Skin of body (tissue), 3 donors: Measurements from ENCODE around the gene CAMKV. TPM values are rescaled to one million over a fixed set of nuclear protein-coding genes. Genes with fewer than 3 reads are reported as not detected.
"Not testable (repeated sequence)": the region's sequence is repeated elsewhere in the genome, so short reads cannot be mapped to it uniquely, and the experiment has no call there.

Experiments
- DNase-seq: peaks from one replicate; lab custom pipeline; 2025; lab: John Stamatoyannopoulos, UW
- small RNA-seq: library from RNA; depleted of rRNA; stranded (forward); fragments of <200 nt; gene quantifications from one replicate; pipeline ENCODE3, GENCODE V24; 2014; ENCODE audit warnings: low replicate concordance
- total RNA-seq: library from RNA; depleted of rRNA; stranded (reverse); fragments of >200 nt; gene quantifications from one replicate; pipeline ENCODE4 v1.2.3, GENCODE V29; 2014

The CAMKV gene
- total RNA-seq, 1 donor from 2014 or later, result 0.89 TPM

DNA sequence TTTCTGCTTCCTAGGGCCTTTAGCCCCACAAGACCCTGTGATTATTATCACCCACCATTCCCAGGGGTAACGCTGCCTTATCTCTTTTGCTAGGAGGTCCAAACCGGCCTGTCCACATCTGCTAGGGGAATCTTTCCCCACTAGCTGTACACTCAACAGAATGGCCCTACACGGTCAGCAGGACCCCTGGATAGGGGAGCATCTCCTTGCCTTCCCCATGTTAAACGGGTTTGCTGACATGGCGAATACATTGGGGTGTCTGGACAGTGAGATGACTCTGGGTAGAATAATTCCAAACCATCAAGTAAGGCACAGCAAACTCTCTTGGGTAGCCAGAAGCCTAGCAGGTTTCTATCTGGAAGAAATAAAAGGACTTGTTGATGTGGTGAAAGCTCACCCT is 14.0 kb downstream of the CAMKV start:
- no peak for DNase-seq

DNA sequence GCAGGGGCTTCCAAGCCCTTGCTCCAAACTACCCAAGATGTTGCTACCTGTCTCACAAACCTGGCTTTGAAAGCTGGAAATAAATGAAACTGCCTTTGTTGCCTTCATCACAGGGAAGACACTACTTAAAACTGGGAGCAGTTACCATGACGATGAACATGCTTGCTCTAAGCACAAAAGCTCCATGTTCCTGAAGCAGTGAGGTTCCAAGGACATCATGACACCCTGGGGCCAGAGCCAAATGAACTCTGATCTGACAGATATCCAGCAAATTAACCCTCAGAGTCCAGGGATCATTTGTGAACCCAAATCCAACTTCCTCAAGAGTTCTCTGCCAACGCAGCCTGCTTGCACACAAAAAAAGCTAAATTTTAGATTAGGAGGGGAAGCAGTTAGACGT is 24.0 kb downstream of the CAMKV start:
- no peak for DNase-seq

DNA sequence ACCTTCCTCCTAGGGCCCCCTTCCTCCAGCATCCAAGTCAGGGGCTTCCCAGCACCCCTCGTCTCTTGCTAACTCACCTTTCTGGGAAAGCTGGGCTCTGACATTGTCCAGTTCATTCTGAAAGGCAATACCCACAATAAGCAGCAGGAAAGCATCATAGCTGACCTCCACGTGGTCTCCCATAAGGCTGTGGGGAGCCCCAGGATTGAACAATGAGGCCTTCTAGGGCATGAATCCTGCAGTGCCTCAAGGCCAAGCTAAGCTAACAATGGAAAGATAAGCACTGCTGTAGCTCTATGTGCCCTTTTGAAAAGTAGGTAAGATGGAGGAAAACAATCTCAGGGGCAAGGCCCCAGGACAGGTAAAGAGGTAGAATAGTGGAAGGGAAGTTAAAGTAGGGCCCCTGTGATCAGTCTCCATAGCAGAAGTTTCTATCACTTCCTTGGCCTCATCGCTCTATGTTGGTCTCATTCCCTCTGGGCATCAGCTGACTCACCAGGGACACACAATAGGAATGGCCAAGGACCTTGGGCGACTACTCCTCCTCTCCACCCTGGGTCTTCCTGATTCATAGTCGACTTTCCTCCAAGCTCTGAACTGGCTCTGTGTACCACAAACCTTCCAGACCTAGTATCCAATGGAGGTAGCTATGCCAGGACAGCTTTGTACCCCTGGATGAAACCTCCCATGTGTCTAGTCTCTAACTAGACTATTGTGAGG is 25.1 kb downstream of the CAMKV start:
- no peak for DNase-seq

- DNase-seq, result no peak
Observed at GRCh38 chr3:49842843-49843517, 26.7 kb downstream of the CAMKV start.

DNA sequence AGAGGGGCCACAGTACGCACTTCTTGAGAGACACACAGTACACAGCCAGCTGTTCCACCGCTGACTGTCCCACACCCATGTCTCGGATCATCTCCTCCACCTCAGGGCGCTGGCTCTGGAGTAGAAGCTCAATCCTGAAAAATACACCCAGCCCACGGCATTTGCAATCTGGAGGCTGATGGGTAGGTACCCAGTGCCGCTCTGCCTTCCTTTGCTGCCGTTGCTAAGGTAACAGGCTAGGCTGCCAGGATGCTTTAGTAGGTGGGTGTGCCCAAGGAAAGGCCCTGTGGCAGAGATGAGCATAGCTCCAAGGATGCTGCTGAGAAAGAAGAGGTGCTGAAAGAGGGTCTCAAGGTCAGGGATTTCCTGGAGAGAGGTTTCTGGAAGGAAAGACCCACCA is 27.9 kb downstream of the CAMKV start:
- DNase-seq, result no peak

- DNase-seq, result no peak
Observed at GRCh38 chr3:49841126-49841696, 28.5 kb downstream of the CAMKV start.

DNA sequence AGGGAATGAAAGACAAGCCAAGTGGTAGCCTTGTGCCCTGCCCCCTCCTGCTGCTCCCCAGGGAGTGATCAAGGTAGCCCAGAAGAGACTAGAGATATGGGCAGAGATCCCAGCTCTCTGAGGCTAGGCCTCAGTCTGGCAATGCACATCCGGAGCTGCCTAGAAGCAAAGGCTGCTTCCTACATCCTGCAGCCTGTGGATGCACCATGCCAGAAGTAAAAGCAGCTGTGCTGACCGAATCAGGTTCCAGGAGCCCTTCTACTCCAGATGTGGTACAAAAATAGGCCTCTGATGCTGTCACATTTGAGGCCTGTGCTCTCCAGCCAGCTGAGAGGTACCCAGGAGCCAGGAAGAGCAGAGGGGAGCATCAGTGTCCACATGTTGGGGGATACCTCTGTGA is 29.3 kb downstream of the CAMKV start:
- peak; percentile 75 for DNase-seq

DNA sequence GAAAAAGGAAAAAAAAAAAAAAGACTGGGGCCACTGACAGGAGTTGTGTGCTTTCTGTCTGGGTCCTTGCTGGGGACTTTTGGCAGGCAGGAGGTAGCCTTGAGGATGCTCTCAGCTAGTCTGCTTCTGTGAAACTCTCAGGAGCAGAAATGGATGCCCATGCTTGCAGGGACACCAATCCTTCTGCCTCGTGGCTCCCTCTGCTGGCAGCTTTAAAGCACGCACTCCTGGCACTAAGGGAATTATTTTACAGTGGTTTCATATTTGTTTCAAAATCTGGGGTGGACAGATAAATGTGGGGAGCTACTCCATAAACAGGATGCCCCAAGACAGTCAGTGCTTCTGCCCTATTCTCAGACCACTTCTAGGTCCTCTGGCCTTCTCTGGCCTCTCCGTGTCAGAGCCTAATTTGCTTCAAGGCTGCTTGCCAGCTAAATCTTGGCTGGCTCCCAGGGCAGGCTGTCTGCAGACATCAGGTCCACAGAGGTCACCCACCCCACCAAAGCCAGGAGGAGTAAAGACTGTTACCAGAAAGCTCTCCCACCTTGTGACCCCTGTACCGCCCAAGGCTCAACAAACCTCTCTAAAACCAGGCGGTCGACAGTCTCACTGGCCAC is 30.4 kb downstream of the CAMKV start:
- peak; percentile 79 for DNase-seq

DNA sequence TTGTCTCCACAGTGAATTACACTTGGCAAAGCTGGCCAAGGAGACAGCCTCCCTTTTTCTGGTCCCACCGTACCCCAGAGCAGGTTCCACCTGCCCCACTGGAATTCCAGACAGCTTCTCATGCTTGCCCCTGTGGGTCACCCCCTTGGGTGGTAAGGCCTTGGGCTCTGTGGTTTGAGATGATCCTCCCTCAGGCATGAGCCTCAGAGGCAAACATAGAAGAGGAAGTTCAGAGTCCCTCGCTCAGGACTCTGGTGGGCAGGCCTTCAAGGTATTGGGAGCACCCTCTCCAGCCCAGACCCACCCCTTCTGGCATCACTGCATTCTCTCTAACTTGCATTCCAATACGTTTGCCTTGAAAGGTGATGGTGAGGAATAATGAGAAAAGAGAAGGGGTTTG is 38.4 kb downstream of the CAMKV start:
- no peak for DNase-seq

- no peak for DNase-seq
Observed at GRCh38 chr3:49826016-49826415, 43.7 kb downstream of the CAMKV start.

- not testable (repeated sequence) for DNase-seq
Observed at GRCh38 chr3:49823131-49823530, 46.6 kb downstream of the CAMKV start.

GRCh38 chr3:49813497-49814174 is 56.1 kb downstream of the CAMKV start, which contains the start of gene UBA7:
UBA7 (minus strand) TSS chr3:49813953; CDS start chr3:49813787, 166 bp downstream.
- peak; percentile 51 for DNase-seq

- no peak for DNase-seq
Observed at GRCh38 chr3:49812916-49813496, 56.7 kb downstream of the CAMKV start.

Small RNAs within 50 kb of the gene (small RNA-seq; reads per million reads assigned to genes)
- gene RN7SL217P, result not detected

Other genes with a start within 250 kb of the CAMKV start
- 41.8 TPM for gene APEH, start 195.6 kb downstream of the CAMKV start, total RNA-seq
- 8.6 TPM for gene MST1, start 180.4 kb downstream of the CAMKV start, total RNA-seq
- gene RNF123, start 180.3 kb downstream of the CAMKV start, total RNA-seq, result 18.6 TPM
- 0.10 TPM for gene AMIGO3, start 150.2 kb downstream of the CAMKV start, total RNA-seq
- 9.5 TPM for gene GMPPB, start 146.0 kb downstream of the CAMKV start, total RNA-seq
- gene IP6K1, start 83.4 kb downstream of the CAMKV start, total RNA-seq, result 27.5 TPM
- not detected for gene CDHR4, start 70.0 kb downstream of the CAMKV start, total RNA-seq
- 6.6 TPM for gene INKA1, start 66.6 kb downstream of the CAMKV start, total RNA-seq
- 16.3 TPM for gene UBA7, start 56.0 kb downstream of the CAMKV start, total RNA-seq
- gene TRAIP, start 13.3 kb downstream of the CAMKV start, total RNA-seq, result 2.8 TPM
- 6.3 TPM for gene MST1R, start 34.0 kb upstream of the CAMKV start, total RNA-seq
- 3.1 TPM for gene MON1A, start 59.9 kb upstream of the CAMKV start, total RNA-seq
- gene RBM6, start 70.2 kb upstream of the CAMKV start, total RNA-seq, result 110 TPM
- gene RBM5, start 219.0 kb upstream of the CAMKV start, total RNA-seq, result 247 TPM